HG03066 (cell line): ENCODE measurements around the gene ATG10.
"Not testable (repeated sequence)": the region's sequence is repeated elsewhere in the genome, so short reads cannot be mapped to it uniquely, and the experiment has no call there.

Source experiments
- ATAC-seq: cut with Tn5 transposase; IDR thresholded peaks from one replicate; pipeline ENCODE4 v1.9.1; 2021; ENCODE audit warnings: low read depth; ENCODE audit not compliant: unreplicated experiment

The ATG10 gene

GRCh38 chr5:82045554-82046275, 73.9 kb downstream of the ATG10 start:
- ATAC-seq: no peak

GRCh38 chr5:82046276-82046647, 74.4 kb downstream of the ATG10 start:
- no peak for ATAC-seq

GRCh38 chr5:82050955-82051354, 79.1 kb downstream of the ATG10 start:
- ATAC-seq: no peak

GRCh38 chr5:82054004-82054710, 82.3 kb downstream of the ATG10 start:
- no peak for ATAC-seq

- no peak for ATAC-seq
These were observed 85.2 kb downstream of the ATG10 start for GRCh38 chr5:82057051-82057450.

- no peak for ATAC-seq
These were observed 86.9 kb downstream of the ATG10 start for GRCh38 chr5:82058710-82059109.

GRCh38 chr5:82066791-82067190, 95.0 kb downstream of the ATG10 start:
- ATAC-seq: no peak

GRCh38 chr5:82068042-82068441, 96.2 kb downstream of the ATG10 start:
- not testable (repeated sequence) for ATAC-seq

- no peak for ATAC-seq
These were observed 96.9 kb downstream of the ATG10 start for GRCh38 chr5:82068723-82069122.

GRCh38 chr5:82072138-82072537, 100.3 kb downstream of the ATG10 start:
- no peak for ATAC-seq

GRCh38 chr5:82073179-82073578, 101.4 kb downstream of the ATG10 start:
- ATAC-seq: no peak

- no peak for ATAC-seq
These were observed 103.1 kb downstream of the ATG10 start for GRCh38 chr5:82074950-82075349.

GRCh38 chr5:82077496-82077895, 105.7 kb downstream of the ATG10 start:
- ATAC-seq: no peak

GRCh38 chr5:82091617-82092016, 119.8 kb downstream of the ATG10 start:
- no peak for ATAC-seq

- no peak for ATAC-seq
These were observed 123.7 kb downstream of the ATG10 start for GRCh38 chr5:82095536-82095935.

GRCh38 chr5:82096249-82096648, 124.4 kb downstream of the ATG10 start:
- no peak for ATAC-seq

- peak; percentile 88 for ATAC-seq
These were observed 128.7 kb downstream of the ATG10 start for GRCh38 chr5:82100303-82101077.

GRCh38 chr5:82104872-82105271, 133.0 kb downstream of the ATG10 start:
- no peak for ATAC-seq

GRCh38 chr5:82105457-82105856, 133.6 kb downstream of the ATG10 start:
- ATAC-seq: no peak

- no peak for ATAC-seq
These were observed 134.4 kb downstream of the ATG10 start for GRCh38 chr5:82106207-82106606.

- ATAC-seq: no peak
These were observed 134.9 kb downstream of the ATG10 start for GRCh38 chr5:82106756-82107155.
